GM12891 (cell line): ENCODE results near the gene LCAT.

ENCODE experiments used
- POLR2A ChIP-seq: IDR thresholded peaks from 2 replicates; pipeline ENCODE4 v1.6.1; 2011; ENCODE audit warnings: low read depth, low read length, control low read depth
- SPI1 ChIP-seq: IDR thresholded peaks from 2 replicates; pipeline ENCODE4 v1.6.1; 2011; ENCODE audit warnings: low read depth, low read length, control low read depth

DNA sequence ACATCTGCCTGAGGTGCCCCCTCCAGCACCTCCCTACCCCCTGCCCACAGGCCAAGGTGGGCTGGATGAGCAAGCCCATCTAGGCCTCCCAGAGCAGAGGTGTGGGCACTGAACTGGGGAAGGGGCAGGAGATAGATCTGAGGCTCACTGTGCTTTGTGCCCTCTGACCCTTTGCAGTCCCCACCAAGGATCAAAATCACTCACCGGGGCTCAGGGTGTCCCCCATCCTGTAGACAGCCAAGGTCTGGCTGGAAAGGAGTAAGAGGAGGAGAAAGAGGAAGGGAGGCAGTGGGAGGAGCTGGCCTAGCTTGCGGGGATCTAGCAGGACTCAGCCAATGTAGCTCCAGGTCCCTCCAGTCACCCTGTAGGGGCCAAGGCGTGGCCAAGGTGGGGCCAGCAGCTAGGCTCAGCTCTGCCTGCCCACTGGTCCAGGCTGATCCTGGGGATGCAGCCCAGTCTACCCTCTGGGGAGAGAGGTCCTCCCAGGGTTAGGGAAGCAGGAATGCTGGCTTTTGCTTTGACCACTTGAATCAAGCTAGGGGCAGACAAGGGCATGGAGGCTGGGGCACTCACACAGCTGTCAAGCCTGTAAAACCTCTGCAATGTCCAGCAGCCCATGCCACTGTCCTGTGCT, 22.7 kb upstream of the LCAT start:
- TF ChIP-seq POLR2A (no peak), SPI1 (no peak)
